ENCODE results near the gene PTTG1.
"Not testable (repeated sequence)": the region's sequence is repeated elsewhere in the genome, so short reads cannot be mapped to it uniquely, and the experiment has no call there.

PTTG1 gene

DNA sequence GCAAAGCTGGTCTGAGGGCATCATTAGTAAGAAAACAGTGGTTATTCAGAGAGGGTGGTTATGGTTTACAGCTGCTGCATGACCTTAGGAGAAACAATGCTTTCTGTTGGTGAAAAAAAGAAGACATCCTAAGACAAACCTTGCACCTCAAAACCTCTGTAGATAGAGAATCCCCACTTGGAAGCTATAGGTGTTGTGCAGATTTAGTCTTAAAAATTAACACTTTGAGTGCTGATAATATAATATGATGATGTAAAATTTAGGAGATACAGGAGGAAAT lies 1.4 kb upstream of the PTTG1 start:
- no peak for DNase-seq (ENCODE audit: low spot score)
- FAIRE-seq, result no peak

DNA sequence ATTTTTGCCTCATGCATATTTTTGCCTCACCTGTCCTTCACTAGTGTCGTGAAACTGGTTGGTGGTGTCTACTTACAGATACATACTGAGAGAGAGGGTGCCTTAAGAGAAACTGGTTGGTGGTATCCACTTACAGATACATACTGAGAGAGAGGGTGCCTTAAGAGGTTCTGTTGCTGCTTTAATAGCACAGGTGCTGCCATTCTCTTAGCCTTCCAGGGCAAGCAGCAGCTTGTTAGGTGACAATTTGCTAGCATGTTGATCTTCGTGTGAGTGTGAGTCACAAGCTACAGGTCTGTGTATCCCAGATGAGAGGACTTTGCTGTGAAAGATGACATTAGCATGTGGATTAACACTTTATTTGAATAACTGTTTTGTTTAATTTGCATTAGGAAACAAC lies 1.4 kb downstream of the PTTG1 start:
- DNase-seq (ENCODE audit: low spot score) (no peak), FAIRE-seq (no peak)

DNA sequence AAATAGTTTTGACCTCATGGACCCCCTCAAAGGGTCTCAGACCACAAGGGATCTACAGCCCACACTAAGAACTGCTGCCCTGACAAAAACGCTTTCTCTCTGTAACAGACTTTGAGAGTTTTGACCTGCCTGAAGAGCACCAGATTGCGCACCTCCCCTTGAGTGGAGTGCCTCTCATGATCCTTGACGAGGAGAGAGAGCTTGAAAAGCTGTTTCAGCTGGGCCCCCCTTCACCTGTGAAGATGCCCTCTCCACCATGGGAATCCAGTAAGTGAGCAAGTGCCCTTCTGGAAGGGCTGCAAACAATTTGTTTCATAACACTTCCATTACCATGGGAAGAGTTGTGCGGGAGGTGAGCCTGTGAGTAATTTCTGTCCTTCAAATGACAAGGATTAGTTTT lies 6.0 kb downstream of the PTTG1 start:
- FAIRE-seq (no peak), DNase-seq (ENCODE audit: low spot score) (no peak)

DNA sequence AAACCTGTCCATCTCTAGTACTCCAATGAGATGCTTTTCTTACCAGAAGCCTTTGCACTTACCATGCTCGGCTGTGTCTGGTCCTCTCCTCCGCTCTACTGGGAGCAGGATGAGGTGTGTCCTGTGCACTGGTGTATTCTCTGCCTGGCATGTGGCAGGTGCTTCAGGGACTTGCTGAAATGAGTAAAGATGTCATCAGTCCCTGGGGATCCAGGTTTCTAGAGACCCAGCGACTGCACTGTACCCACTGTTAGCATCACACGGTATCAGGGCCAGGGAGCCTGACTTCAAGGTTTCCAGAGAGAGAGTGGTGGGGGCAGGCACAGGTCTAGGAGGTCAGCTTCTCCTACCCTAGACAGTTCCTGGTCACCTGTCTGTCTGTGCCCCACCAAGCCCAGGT lies 10.5 kb downstream of the PTTG1 start:
- DNase-seq (ENCODE audit: low spot score), result no peak
- no peak for FAIRE-seq

DNA sequence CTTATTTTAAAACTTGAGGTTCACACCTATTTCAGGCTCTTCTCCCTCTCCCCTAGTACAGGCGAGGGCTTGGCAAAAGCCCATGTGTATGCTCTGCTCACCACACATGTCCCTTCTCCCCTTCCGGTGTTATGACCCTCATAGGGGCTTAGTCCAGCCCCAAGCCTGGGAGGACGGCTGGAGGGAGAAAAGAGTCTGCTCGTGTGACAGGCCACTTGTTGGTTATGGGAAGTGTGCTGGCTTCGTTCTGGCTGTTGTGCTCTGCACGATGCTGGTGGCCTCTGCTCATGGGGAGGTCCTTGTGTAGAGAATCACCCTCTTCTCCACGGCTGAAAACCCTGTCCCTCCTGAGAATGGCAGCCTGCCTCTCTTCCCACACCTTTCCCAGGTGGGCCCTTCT lies 11.1 kb downstream of the PTTG1 start:
- no peak for FAIRE-seq
- DNase-seq (ENCODE audit: low spot score), result no peak

DNA sequence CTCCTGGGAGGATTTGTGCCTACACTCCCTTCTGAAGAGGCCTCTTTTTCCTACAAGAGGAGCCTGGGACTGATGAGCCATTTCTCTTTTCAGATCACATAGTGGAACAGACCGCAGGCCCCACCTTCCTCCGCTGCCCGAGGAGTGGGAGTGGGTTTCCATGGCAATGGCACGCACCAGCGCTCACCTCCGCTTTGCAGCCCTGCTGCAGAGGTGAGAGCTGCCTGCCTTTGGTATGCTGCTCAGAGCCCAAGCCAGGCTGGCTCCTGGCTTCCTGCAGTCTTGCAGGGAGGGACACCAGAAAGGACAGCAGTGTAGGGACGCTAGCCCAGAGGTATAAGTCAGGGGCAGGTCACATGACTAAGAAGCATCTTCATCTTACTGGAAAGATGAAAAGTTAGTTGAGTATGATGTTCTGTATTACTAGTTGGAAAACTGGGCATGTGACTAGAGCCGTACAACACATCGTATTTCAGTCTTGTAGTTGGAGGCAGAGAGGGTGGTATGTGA lies 12.4 kb downstream of the PTTG1 start:
- FAIRE-seq, result no peak
- DNase-seq (ENCODE audit: low spot score), result peak; percentile 73

DNA sequence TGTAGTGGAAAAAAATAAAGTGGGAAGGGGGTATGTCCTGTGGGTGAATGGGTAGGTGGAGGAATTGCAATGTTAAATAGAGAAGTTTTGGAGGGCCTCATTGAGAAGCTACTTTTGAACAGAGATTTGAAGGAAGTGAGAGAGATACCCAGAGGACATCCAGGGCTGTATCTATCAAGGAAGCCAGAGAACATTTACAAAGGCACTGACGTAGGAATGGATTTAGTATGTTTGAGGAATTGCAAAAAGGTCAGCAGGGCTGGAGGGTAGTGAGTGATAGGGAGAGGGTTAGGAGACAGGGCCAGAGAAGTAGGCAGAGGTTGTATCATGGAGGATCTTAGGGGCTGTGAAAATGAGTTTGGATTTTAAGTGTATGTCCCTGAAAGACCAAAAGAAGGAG lies 13.9 kb downstream of the PTTG1 start:
- FAIRE-seq (no peak), DNase-seq (ENCODE audit: low spot score) (no peak)

DNA sequence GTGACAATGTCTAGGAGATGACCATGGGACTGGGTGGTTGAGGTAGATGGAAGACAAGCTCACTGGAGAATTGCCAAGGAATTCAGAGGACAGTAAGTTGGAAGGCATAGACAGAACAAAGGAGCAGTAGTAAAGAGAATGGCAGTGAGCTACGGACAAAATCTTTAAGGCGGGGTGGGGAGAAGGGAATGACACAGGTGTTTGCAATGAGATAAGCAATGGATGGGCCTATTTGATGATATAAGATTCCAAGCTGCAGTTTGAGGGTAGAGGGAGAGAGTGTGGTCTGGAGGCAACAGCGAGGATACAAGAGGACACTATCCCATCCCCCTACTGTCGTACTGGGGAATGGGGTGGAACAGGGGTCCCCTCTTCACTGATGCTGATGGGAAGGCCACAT lies 14.4 kb downstream of the PTTG1 start:
- no peak for FAIRE-seq

DNA sequence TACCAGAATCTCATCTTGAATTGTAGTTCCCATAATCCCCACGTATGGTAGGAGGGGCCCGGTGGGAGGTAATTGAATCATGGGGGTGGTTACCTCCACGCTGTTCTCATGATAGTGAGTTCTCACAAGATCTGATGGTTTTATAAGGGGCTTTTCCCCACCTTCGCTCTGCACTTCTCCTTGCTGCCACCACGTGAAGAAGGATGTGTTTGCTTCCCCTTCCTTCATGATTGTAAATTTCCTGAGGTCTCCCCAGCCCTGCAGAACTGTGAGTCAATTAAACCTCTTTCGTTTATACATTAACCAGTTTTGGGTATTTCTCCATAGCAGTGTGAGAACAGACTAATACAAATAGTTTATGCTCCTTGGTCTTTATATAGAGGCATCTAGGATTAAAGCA lies 15.0 kb downstream of the PTTG1 start:
- FAIRE-seq; DNase-seq (ENCODE audit: low spot score): not testable (repeated sequence)

More for the DNA sequence above, 14.4 kb downstream of the PTTG1 start:
- DNase-seq (ENCODE audit: low spot score), result no peak

DNA sequence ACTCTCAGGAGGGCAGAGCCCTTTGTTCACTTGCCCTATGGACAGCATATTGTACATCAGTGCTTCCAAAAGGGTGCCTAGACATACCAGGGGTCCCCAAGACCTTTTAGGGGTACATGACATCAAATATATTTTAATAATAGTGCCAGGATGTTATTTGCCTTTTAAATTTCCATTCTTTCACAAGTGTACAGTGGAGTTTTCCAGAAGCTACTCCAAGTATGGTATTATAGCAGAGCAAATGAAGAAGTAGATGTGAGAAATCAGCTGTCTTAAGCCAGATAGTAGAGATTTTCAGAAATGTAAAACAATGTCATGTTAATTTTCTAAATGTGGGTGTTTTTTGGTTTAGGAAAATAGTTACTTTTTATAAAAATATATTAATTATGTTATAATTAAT lies 15.6 kb downstream of the PTTG1 start:
- DNase-seq (ENCODE audit: low spot score) (no peak), FAIRE-seq (no peak)

DNA sequence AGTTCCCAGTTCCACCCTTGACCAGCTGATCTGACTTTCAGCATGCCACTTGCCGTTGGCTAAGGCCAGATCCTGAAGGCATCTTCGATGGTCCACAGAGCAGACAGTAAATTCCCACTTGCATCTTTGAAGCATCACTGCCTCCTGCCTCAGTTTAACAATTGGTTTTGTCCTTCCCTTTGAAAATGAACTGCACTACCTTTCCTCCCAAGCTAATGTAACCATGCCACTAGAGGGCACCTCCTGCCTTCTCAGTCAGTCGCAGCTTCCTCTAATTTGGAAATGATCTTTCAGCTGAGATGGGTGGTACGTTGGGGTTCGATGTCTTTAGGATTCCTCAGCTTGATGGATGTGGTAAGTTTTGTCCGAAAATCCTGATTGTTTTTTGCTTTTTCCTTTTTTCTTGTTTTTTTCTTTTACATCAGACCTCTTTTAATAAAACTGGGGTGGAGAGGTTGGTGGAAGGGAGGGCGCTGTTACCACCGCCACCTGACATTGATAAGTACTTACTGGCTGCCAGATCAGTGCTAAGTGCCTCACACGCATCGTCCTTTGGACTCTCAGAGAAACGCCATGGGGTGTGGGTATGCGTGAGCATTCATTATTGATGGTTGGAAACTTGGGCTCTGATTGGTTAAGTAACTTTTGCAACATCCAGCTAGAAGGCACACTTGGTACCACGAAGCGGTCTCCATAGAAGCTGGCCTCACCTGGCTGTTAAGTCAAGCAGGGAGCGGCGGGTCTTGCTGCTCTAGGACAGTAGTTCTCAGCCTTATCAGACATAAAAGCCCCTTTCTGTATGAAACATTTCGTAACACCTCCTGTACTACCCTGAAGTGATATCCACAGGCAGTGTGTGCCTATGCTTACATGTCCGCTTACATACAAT lies 16.9 kb downstream of the PTTG1 start:
- peak; percentile 71 for DNase-seq (ENCODE audit: low spot score)
- FAIRE-seq, result peak; percentile 9

DNA sequence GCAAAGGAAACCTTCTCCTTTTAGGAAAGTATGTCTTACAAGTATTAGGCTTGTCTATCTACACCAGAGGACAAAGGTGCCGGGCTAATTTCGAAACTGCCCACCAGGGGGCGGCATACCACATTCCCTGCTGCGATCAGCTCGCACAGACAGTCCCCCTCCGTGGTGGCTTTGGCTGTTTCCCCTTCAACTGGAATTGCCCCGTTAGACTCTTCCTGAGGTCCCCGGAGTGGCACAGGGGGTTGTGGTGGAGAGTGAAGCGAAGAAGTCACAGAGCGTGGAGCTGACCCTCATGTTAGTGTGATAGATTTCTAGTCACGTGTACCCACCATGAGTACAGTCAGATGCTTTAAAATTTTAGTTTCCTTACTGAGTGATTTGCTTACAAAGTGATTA lies 17.5 kb downstream of the PTTG1 start:
- peak; percentile 91 for FAIRE-seq
- peak; percentile 86 for DNase-seq (ENCODE audit: low spot score)

DNA sequence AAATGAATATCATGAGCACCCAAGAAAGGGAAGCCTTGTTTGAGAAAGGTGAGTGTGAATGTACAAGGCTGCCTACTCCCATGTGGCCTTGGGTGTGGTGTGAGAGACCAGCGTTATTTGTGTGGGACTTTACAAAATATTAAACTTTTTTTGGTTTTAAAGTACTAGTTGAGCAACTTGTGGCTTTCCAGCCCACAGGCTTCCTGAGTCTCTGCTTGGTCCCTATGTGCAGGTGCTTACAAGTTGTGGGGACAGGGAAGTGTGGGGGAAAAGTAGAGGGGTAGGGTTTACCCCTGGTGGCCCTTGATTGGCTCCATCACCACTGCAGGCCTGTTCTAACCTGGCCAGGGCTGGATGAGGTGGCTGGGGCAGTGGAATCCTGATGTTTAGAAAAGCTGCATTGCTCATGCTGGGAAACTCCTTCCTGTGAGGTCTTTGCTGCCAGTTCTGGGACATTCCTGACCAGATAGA lies 19.7 kb downstream of the PTTG1 start:
- DNase-seq (ENCODE audit: low spot score) (no peak), FAIRE-seq (no peak)

DNA sequence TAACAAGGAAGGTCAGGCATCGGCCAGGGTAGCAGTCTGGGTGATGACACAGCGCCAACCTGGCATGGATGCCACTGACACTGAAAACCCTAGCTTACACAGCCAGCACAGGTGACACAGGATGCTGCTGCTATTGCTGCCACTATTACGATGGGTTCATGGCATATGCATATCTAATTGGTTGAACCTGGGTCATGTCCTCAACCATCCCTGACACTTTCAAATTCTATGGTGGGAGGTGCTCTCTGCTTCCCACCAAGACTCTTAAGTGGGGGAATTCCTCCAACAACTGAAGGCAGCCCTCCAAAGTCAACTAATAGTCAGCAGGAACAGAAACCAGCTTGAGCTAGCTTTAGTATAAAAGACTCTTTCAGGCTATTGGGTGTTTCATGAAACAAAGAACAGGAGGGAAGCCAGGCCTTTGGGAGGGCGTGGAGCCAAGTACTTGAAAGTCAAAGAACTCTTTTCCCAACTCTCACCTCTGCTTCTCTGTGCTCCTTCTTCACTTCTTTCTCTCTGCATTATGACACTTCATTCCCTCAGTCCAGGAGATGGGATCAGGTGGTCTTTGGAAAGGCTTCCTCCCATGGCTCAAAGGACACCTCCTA lies 21.3 kb downstream of the PTTG1 start:
- DNase-seq (ENCODE audit: low spot score) (no peak), FAIRE-seq (no peak)

DNA sequence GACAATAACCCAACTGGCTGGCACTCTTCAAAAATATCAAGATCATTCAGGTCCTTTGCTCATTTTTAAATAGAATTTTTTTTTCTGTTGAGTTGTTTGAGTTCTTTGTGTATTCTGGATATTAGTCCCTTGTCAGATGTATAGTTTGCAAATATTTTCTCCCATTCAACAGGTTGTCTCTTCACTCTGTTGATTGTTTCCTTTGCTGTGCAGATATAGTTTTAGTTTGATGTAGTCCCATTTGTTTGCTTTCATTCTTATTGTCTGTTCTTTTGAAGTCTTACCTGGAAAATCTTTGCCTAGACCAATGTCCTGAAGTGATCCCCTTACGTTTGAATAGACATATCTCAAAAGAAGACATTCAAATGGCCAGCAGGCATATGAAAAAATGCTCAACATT lies 22.8 kb downstream of the PTTG1 start:
- FAIRE-seq (no peak), DNase-seq (ENCODE audit: low spot score) (no peak)

DNA sequence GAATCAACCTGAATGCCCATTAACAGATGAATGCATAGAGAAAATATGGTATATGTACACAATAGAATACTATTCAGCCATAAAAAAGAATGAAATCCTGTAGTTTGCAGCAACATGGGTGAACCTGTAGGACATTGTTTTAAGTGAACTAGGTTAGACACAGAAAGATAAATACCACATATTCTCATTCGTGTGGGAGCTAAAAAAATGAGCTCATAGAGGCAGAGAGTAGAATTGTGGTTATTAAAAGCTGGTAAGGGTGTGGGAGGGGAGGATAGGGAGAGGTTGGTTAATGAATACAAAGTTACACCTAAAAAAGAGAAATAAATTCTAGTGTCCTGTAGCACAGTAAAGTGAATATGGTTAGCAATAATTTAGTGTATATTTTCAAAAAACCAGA lies 23.5 kb downstream of the PTTG1 start:
- FAIRE-seq, result no peak
- no peak for DNase-seq (ENCODE audit: low spot score)

DNA sequence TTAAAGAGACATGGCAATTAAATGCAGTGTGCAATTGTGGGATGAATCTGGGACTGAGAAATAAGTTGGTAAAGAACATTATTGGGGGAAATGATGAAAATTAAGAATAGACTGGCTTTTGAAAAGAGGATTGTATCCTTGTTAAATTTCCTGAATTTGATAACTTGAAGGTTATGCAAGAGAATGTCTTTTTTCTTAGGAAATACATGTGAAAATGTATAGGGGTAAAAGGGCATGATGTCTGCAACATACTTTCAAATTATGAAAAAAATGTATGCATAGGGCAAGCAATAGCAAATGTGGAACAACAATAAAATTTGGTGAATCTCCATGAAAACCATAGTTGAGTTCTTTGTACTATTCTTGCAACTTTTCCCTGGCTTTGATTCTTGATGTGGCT lies 24.1 kb downstream of the PTTG1 start:
- FAIRE-seq, result no peak
- no peak for DNase-seq (ENCODE audit: low spot score)

DNA sequence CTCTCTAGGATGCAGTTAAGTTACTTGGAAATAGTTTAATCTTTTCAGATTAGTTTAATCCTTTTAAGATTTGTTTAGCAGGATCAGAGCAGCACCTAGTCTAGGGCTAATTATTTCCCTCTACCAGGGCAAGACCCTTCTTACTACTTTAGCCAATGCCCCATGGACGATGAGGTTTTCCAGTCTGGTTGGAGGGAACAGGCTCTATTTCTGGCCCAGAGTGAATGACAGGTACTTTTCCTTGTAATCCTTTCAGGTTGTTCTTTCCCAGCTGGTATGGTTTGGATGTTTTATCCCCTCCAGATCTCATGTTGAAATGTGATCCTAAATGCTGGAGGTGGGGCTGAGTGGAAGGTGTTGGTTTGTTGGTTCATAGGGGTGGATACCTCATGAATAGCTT lies 27.2 kb downstream of the PTTG1 start:
- FAIRE-seq (no peak), DNase-seq (ENCODE audit: low spot score) (no peak)

DNA sequence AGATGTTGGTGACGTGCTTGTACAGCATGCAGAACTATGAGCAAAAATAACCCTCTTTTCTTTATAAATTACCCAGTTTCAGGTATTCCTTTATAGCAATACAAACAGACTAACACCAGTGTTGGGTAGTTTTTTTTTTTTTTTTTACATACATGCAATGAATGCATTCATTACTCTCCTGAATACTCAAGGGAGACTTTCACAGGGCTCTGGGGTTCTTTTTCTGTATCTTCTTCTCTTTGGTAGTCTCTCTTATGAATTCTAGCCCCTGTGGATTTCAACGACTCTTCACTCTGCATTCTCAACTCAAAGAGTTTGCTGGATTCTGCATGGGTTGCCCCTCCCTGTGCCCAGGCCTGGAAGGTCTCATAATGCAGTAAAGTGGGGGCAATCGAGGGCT lies 27.8 kb downstream of the PTTG1 start:
- no peak for FAIRE-seq

DNA sequence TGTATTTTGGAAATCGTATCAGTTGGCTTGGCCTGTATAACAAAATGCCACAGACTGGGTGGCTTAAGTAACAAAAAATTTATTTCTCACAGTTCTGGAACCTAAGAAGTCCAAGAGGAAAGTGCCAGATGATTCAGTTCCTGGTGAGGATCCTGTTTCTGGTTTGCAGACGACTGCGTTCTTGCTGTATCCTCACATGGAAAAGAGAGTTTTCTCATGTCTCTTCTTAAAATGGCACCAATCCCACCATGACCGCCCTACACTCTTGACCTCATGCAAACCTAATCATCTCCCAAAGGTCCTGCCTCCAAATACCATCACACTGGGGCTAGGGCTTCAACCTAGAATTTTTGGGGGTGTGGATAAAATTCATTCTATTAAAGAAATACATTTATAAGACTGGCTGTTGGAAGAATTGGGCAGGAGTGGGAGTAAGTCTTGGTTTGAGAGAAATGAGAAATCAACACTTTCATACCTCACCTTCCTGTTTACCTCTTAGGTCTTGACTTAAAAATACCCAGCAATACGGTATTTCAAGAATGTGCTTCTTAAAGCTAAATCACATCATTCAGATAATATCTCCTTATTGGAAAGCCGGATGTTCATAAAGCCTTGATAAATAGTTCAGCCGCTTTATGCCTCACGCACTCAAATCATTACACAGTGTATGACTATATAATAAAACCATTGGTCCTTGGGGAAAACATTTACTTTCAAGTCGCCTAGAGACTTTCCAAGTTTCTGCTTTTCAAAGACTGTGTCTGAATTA lies 28.7 kb downstream of the PTTG1 start:
- FAIRE-seq, result no peak
- DNase-seq (ENCODE audit: low spot score), result no peak

More for the DNA sequence above, 27.8 kb downstream of the PTTG1 start:
- no peak for DNase-seq (ENCODE audit: low spot score)

DNA sequence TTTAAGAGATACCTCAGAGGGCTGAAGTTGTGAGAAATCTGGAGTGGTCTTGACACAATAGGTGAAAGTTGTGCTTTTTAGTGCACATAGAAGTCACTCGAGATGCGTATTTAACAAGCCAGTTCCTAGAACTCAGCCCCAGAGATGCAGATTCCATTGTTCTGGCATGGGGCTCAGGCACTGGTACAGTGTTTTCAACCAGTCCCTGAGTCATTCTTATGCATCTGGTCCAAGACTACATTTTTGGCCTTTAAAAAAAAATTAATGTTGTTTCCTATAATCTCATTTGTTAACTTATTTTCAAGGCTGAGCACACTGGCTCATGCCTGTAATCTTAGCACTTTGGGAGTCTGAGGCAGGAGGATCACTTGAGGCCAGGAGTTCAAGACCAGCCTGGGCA lies 29.6 kb downstream of the PTTG1 start:
- FAIRE-seq (no peak), DNase-seq (ENCODE audit: low spot score) (no peak)

DNA sequence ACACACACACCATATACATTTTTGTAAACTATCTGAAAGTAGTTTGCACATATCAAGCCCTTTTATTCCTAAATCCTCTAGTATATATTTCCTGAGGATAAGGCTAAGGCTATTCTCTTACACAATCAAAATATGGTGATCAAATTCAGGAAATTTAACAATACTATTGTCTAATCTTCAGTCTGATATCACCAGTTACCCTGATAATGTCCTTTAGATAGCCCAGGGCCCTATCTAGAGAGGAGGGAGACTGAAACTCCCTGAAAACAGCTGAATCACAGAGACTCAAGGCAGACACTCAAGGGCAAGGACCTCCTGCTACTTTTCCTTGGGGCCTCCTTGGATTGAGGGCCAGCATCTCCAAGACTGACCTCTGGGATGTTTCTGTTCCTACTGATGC lies 30.4 kb downstream of the PTTG1 start:
- DNase-seq (ENCODE audit: low spot score), result no peak
- FAIRE-seq, result no peak

Measured in urothelium cell line (cell line).